WTC11 (cell line): ENCODE results near the gene TP73.

Source experiments
- FOXK1 ChIP-seq: sonication (generic); formaldehyde crosslinking; IDR thresholded peaks from 2 replicates; pipeline ENCODE4 v1.8.0; 2022; ENCODE audit warnings: mild to moderate bottlenecking, moderate library complexity, missing genetic modification reagents
- TCF7 ChIP-seq: sonication (generic); formaldehyde crosslinking; IDR thresholded peaks from 2 replicates; pipeline ENCODE4 v1.8.0; 2022; ENCODE audit warnings: mild to moderate bottlenecking, low read depth, missing genetic modification reagents, moderate library complexity
- ZNF138 ChIP-seq: sonication (generic); formaldehyde crosslinking; conservative IDR thresholded peaks from 2 replicates; pipeline ENCODE4 v1.8.1; 2022; ENCODE audit warnings: mild to moderate bottlenecking, moderate library complexity, missing genetic modification reagents
- ZNF263 ChIP-seq: sonication (generic); formaldehyde crosslinking; IDR thresholded peaks from 2 replicates; pipeline ENCODE4 v1.8.1; 2022; ENCODE audit warnings: low read depth, mild to moderate bottlenecking, moderate library complexity, missing genetic modification reagents
- TF ChIP-seq, protein P1 (sequence below): fragments of 200-600 bp; IDR thresholded peaks from 2 replicates; pipeline ENCODE4 v1.8.0; 2022; ENCODE audit warnings: antibody characterized with exemption
- TF ChIP-seq, protein P2 (sequence below): sonication (generic); formaldehyde crosslinking; conservative IDR thresholded peaks from 2 replicates; pipeline ENCODE4 v1.8.1; 2023; ENCODE audit warnings: mild to moderate bottlenecking, low read depth, missing genetic modification reagents, moderate library complexity

DNA sequence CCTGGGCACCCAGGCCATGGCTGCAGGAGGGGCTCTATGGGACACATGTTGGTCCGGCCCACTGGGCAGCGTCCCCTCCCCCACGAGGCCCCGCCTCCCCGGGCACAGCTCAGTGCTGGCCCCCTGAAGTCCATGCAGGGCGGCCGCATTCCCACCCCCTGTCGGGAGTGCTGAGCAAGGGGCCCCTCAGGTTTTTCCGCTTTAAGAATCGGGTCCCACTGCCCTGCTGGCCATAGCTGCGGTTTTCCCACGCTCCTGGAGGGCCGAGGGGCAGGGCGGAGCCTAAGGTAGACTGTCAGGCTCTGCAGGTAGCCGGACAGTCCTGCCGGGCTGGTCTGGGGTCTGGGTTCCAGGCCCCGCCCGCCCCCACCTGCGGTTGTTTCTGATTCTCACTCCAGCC, 56.5 kb downstream of the TP73 start:
- TF ChIP-seq, protein P1, sequence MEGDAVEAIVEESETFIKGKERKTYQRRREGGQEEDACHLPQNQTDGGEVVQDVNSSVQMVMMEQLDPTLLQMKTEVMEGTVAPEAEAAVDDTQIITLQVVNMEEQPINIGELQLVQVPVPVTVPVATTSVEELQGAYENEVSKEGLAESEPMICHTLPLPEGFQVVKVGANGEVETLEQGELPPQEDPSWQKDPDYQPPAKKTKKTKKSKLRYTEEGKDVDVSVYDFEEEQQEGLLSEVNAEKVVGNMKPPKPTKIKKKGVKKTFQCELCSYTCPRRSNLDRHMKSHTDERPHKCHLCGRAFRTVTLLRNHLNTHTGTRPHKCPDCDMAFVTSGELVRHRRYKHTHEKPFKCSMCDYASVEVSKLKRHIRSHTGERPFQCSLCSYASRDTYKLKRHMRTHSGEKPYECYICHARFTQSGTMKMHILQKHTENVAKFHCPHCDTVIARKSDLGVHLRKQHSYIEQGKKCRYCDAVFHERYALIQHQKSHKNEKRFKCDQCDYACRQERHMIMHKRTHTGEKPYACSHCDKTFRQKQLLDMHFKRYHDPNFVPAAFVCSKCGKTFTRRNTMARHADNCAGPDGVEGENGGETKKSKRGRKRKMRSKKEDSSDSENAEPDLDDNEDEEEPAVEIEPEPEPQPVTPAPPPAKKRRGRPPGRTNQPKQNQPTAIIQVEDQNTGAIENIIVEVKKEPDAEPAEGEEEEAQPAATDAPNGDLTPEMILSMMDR, result no peak
- TF ChIP-seq TCF7 (CRISPR knock-in tag) (no peak), ZNF263 (no peak), ZNF138 (CRISPR knock-in tag) (no peak), FOXK1 (CRISPR knock-in tag) (no peak)
- TF ChIP-seq, protein P2, sequence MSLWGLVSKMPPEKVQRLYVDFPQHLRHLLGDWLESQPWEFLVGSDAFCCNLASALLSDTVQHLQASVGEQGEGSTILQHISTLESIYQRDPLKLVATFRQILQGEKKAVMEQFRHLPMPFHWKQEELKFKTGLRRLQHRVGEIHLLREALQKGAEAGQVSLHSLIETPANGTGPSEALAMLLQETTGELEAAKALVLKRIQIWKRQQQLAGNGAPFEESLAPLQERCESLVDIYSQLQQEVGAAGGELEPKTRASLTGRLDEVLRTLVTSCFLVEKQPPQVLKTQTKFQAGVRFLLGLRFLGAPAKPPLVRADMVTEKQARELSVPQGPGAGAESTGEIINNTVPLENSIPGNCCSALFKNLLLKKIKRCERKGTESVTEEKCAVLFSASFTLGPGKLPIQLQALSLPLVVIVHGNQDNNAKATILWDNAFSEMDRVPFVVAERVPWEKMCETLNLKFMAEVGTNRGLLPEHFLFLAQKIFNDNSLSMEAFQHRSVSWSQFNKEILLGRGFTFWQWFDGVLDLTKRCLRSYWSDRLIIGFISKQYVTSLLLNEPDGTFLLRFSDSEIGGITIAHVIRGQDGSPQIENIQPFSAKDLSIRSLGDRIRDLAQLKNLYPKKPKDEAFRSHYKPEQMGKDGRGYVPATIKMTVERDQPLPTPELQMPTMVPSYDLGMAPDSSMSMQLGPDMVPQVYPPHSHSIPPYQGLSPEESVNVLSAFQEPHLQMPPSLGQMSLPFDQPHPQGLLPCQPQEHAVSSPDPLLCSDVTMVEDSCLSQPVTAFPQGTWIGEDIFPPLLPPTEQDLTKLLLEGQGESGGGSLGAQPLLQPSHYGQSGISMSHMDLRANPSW (CRISPR knock-in tag), result no peak
